GM12875 (cell line): Measurements from ENCODE around the gene ZNF407.

Experiments used
- H3K4me3 ChIP-seq: one replicate; pipeline ENCODE4 v1.5.1; 2011; ENCODE audit warnings: low read depth, low read length, control low read depth
- CTCF ChIP-seq: IDR thresholded peaks from 2 replicates; pipeline ENCODE4 v1.5.1; 2011; ENCODE audit warnings: low read depth, mild to moderate bottlenecking, control low read depth, inconsistent platforms, low read length, moderate library complexity, borderline replicate concordance; ENCODE audit not compliant: insufficient read depth

The ZNF407 gene

GRCh38 chr18:75053028-75053629 lies 455.5 kb downstream of the ZNF407 start:
- no peak for TF ChIP-seq CTCF
- H3K4me3 ChIP-seq, result no peak overlapping the region

DNA sequence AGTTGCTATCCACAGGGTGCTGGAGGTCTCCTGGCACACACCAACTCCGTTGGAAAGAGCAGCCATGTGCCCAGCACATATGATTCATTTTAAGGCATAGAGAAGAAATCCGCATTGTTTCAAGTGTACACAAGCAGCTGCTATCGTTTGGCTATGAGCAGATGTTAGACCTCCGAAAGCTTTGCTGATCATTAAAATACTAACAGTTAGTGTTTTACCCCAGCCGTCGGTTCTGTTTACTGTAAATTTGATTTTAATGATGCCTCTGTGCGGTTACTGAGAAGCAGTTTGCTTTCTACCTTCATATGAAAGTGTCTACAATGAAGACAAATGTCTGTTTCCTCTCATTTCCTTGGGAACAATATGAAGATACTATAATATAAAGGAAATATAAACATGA lies 456.4 kb downstream of the ZNF407 start:
- no peak for TF ChIP-seq CTCF
- no peak overlapping the region for H3K4me3 ChIP-seq

DNA sequence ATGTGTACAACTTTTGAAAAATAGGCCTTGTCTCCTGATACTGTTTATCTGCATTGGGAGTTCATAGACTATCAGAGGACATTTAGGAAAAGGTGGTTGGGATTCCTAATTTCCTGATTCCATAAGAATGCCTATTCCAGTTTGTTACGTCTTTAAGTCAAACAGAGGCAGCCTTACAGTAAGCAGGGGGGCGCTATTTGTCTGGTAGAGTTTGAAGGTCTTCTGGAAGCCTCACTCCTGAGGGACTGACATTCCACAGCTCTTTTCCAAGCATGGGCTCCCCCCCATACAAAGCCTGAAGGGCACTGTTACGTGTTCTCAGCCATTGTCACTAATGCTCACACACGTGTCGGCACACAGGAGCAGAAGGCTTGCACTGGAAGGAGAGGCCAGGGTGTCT lies 456.9 kb downstream of the ZNF407 start:
- no peak overlapping the region for H3K4me3 ChIP-seq
- no peak for TF ChIP-seq CTCF

- no peak for TF ChIP-seq CTCF
- no peak overlapping the region for H3K4me3 ChIP-seq
These were observed 459.7 kb downstream of the ZNF407 start for GRCh38 chr18:75057169-75057960.

DNA sequence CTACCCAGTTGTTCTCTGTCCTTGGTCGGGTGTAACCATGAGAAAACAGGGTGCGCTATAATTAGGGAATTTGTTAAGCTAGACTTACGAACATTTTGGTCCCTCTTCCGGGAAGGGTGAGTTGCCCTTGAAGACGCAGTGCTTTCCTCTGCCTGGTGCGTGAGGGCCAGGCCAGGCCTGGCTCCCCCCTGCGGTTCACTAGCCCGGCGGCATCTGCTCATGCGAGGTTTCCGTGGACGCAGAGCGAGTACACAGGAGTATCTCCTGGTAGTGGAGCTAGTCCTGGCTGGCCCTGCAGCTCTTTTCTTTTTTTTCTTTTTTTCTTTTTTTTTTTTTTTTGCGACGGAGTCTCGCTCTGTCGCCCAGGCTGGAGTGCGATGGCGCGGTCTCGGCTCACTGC lies 462.5 kb downstream of the ZNF407 start:
- no peak overlapping the region for H3K4me3 ChIP-seq
- TF ChIP-seq CTCF, result no peak

DNA sequence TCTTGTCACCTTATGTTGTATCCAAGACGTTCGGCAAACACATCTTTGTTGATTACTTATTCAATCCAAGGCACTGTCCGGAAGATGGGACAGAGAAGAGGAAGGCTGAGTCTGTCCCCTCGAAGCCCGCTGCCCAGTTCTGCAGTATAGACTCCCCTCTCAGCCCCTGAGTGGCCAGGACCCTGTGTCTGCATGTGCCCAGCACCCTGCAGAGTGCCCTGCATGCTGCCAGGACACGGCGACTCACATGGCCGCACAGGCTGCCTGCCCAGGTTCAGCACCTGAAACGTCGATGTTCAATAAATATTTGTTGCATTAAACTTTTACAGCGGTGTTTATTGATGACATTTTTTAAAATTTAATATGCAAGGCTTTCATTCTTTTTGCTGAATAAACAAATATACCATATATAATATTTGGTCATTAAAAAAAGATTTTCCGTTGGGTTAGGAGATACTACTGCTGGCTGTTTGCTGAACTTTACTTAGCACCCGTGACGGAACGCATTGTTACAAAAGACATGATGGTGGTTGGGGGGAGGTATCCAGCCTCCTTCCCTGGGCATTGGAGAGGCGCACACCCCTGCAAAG lies 464.7 kb downstream of the ZNF407 start:
- H3K4me3 ChIP-seq, result no peak overlapping the region
- no peak for TF ChIP-seq CTCF

DNA sequence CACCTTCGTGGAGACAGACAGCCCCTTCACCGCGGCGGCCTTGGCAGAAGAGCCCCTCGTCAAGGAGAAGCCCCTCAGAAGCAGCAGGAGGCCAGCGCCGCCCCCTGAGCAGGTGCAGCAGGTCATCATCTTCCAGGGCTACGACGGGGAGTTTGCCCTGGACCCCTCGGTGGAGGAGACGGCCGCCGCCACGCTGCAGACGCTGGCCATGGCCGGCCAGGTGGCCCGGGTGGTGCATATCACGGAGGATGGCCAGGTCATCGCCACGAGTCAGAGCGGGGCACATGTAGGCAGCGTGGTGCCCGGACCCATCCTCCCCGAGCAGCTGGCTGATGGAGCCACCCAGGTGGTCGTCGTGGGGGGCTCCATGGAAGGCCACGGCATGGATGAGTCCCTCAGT lies 465.5 kb downstream of the ZNF407 start:
- no peak for TF ChIP-seq CTCF
- H3K4me3 ChIP-seq, result no peak overlapping the region
